ENCODE results near the gene KRT28. TPM values are rescaled to one million over a fixed set of nuclear protein-coding genes. Genes with fewer than 3 reads are reported as not detected.

The KRT28 gene
- polyA plus RNA-seq, 1 donor (not counting 4 experiments of a cell fraction or from before 2014, with no cell fraction given), result not detected

- no peak overlapping the region for H3K27ac ChIP-seq (ENCODE audit: control insufficient read depth, insufficient read depth, low read length)
- no peaks in the 10 kb centered on the region for H4K20me1 ChIP-seq (ENCODE audit: control insufficient read depth, extremely low read depth, insufficient read depth, low read length)
- DNase-seq (ENCODE audit: low read depth, low spot score) (no peak), FAIRE-seq (no peak)
- H3K9me3 ChIP-seq (ENCODE audit: control insufficient read depth, low read depth, low read length), result no peaks in the 10 kb centered on the region
- no peaks in the 10 kb centered on the region for H3K79me2 ChIP-seq (ENCODE audit: control insufficient read depth, insufficient read depth, low read length)
- dilution Hi-C loops (cut with MboI; ENCODE audit: extremely low pct_ligation_motif_present, low sequenced_read_pairs), result no loop called here
- H3K4me3 ChIP-seq (ENCODE audit: control insufficient read depth in 2 of 3, extremely low read depth in 1 of 3, insufficient read depth in 2 of 3, low read depth in 1 of 3, low read length in 3 of 3), result peak overlapping the region in 1 of 3 experiments; percentile 63
- no peaks in the 10 kb centered on the region for H3K36me3 ChIP-seq (ENCODE audit: control insufficient read depth in 2 of 2, extremely low read depth in 1 of 2, insufficient read depth in 2 of 2, low read length in 2 of 2)
- H3K4me2 ChIP-seq (ENCODE audit: control insufficient read depth, extremely low read depth, insufficient read depth, low read depth, low read length), result peak overlapping the region; percentile 59
- H2AFZ ChIP-seq (ENCODE audit: control insufficient read depth, low read length), result peak overlapping the region; percentile 45
- H3K27me3 ChIP-seq (ENCODE audit: control insufficient read depth, extremely low read depth, insufficient read depth, low read length), result peaks cover 4% of the 10 kb centered on the region
- H3K9ac ChIP-seq (ENCODE audit: control insufficient read depth, extremely low read depth, insufficient read depth, low read length), result no peak overlapping the region
- TF ChIP-seq CTCF (optimal IDR thresholded peaks at IDR 0.05 in 1 of 3, IDR thresholded peaks at IDR 0.05 in 1 of 3, conservative IDR thresholded peaks at IDR 0.05 in 1 of 3; ENCODE audit: extremely low read depth in 1 of 3, insufficient read depth in 2 of 3, low read length in 3 of 3) (no peak), EZH2 (IDR thresholded peaks at IDR 0.05; ENCODE audit: low read length) (peak; percentile 36)
- no peaks in the 10 kb centered on the region for H3K9me1 ChIP-seq (ENCODE audit: control insufficient read depth, extremely low read depth, insufficient read depth, low read length)
- peaks cover 4% of the 10 kb centered on the region for H3K4me1 ChIP-seq (ENCODE audit: control insufficient read depth, extremely low read depth, insufficient read depth, low read length)
These were observed 20.4 kb downstream of the KRT28 start for GRCh38 chr17:40779181-40779909.

GRCh38 chr17:40778461-40778860 is 21.3 kb downstream of the KRT28 start:
- dilution Hi-C loops (cut with MboI; ENCODE audit: extremely low pct_ligation_motif_present, low sequenced_read_pairs), result no loop called here
- no peak overlapping the region for H3K27ac ChIP-seq (ENCODE audit: control insufficient read depth, insufficient read depth, low read length)
- no peak for DNase-seq (ENCODE audit: low read depth, low spot score)
- no peak overlapping the region for H2AFZ ChIP-seq (ENCODE audit: control insufficient read depth, low read length)
- H3K4me2 ChIP-seq (ENCODE audit: control insufficient read depth, extremely low read depth, insufficient read depth, low read depth, low read length), result peak overlapping the region; percentile 18
- no peaks in the 10 kb centered on the region for H3K36me3 ChIP-seq (ENCODE audit: control insufficient read depth in 2 of 2, extremely low read depth in 1 of 2, insufficient read depth in 2 of 2, low read length in 2 of 2)
- FAIRE-seq, result no peak
- peaks cover 4% of the 10 kb centered on the region for H3K4me1 ChIP-seq (ENCODE audit: control insufficient read depth, extremely low read depth, insufficient read depth, low read length)
- TF ChIP-seq EZH2 (IDR thresholded peaks at IDR 0.05; ENCODE audit: low read length), result no peak
- no peak for TF ChIP-seq CTCF (optimal IDR thresholded peaks at IDR 0.05 in 1 of 3, IDR thresholded peaks at IDR 0.05 in 1 of 3, conservative IDR thresholded peaks at IDR 0.05 in 1 of 3; ENCODE audit: extremely low read depth in 1 of 3, insufficient read depth in 2 of 3, low read length in 3 of 3)
- no peak overlapping the region for H3K4me3 ChIP-seq (ENCODE audit: control insufficient read depth in 2 of 3, extremely low read depth in 1 of 3, insufficient read depth in 2 of 3, low read depth in 1 of 3, low read length in 3 of 3)
- no peaks in the 10 kb centered on the region for H3K79me2 ChIP-seq (ENCODE audit: control insufficient read depth, insufficient read depth, low read length)
- H4K20me1 ChIP-seq (ENCODE audit: control insufficient read depth, extremely low read depth, insufficient read depth, low read length), result no peaks in the 10 kb centered on the region
- no peak overlapping the region for H3K9ac ChIP-seq (ENCODE audit: control insufficient read depth, extremely low read depth, insufficient read depth, low read length)
- no peaks in the 10 kb centered on the region for H3K9me1 ChIP-seq (ENCODE audit: control insufficient read depth, extremely low read depth, insufficient read depth, low read length)
- no peaks in the 10 kb centered on the region for H3K9me3 ChIP-seq (ENCODE audit: control insufficient read depth, low read depth, low read length)
- peaks cover 4% of the 10 kb centered on the region for H3K27me3 ChIP-seq (ENCODE audit: control insufficient read depth, extremely low read depth, insufficient read depth, low read length)

Measured in keratinocyte (primary cell).